Fibroblast of the aortic adventitia (primary cell): ENCODE data around the gene DRICH1. TPM values are rescaled to one million over a fixed set of nuclear protein-coding genes. Genes with fewer than 3 reads are reported as not detected.
"Not testable (repeated sequence)": the region's sequence is repeated elsewhere in the genome, so short reads cannot be mapped to it uniquely, and the experiment has no call there.

ENCODE experiments used
- DNase-seq: peaks from one replicate; pipeline ENCODE4 v3.0.0-alpha.2; 2010; ENCODE audit warnings: low read depth
- H3K4me3 ChIP-seq: 2 replicates; pipeline ENCODE4 v1.5.1; 2011; ENCODE audit warnings: low read depth, mild to moderate bottlenecking, control low read depth, low read length, moderate library complexity
- CTCF ChIP-seq: IDR thresholded peaks from 2 replicates; pipeline ENCODE4 v1.5.1; 2011; ENCODE audit warnings: mild to moderate bottlenecking, low read length, control low read depth, inconsistent platforms; ENCODE audit not compliant: insufficient read depth
- total RNA-seq: library from RNA; depleted of rRNA; stranded (reverse); fragments of >200 nt; gene quantifications from 2 replicates; pipeline ENCODE4 v1.2.3, GENCODE V29; 2012; ENCODE audit warnings: low replicate concordance

The DRICH1 gene
- total RNA-seq, 1 donor = 0.09 TPM

DNA sequence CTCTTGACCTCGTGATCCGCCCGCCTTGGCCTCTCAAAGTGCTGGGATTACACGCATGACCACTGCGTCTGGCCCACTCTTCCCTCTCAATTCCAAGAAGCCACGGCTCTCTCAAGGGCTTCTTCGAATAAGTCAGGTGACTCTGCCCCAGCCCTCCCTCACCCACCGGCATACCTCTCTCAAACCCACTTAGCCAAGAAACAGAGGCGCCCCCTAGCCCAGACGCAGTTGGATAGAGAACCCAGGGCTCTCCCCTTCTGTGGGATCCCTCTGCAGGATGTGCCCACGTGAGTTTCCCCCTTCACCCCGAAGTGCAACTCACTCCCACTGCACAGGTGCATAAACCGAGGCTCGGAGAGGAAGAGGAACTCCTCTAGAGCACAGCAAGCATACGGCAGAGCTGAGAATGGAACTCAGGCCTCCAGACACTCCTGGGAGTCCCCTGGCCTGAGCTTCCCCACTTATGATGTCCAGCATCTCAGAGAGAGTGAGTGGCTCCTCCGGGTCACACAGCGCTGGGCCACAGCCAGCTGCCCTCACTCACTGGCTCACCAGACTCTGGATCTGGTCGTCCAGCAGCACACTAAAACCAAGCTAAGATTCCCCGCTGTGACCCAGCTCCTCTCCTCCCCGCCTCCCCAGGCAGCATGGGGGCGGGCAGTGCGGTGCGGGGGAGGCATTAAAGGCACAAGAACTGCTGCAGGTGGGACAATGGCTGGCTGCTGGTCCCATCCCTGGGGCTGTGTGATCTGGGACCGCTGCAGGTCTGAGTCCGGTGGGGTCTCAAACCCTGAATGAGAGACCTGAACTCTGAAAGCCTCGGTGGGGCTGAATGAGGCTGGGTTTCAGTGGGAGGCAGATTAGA is 41.9 kb upstream of the DRICH1 start:
- no peak for DNase-seq
- no peak overlapping the region for H3K4me3 ChIP-seq
- TF ChIP-seq CTCF = no peak

DNA sequence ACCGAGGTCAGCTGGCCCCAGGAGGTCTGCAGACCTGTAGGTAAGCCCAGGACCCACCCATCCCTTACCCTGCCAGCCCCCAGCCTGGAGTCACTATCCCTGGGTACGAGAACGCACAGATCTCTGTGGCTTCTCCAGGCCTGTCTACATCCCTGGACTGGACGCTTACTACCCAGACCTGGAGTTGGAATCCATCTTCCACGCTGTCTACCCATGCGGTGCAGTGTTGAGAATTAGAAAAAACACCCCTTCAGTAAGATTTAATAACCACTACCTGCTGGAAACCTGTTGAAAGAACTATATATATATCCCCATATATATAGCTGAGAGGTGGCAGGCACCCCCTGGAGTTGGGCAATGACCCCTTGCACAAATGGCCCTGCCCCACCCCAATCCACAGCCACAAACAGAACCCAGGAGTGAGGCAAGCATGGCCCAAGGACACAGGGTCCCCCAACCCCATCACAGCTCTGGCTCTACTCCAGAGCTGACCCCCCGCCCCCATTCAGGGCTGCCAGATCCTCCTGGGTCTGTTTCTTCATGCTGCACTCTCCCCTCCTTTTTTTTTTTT is 41.0 kb upstream of the DRICH1 start:
- no peak for TF ChIP-seq CTCF
- no peak for DNase-seq
- H3K4me3 ChIP-seq = no peak overlapping the region

DNA sequence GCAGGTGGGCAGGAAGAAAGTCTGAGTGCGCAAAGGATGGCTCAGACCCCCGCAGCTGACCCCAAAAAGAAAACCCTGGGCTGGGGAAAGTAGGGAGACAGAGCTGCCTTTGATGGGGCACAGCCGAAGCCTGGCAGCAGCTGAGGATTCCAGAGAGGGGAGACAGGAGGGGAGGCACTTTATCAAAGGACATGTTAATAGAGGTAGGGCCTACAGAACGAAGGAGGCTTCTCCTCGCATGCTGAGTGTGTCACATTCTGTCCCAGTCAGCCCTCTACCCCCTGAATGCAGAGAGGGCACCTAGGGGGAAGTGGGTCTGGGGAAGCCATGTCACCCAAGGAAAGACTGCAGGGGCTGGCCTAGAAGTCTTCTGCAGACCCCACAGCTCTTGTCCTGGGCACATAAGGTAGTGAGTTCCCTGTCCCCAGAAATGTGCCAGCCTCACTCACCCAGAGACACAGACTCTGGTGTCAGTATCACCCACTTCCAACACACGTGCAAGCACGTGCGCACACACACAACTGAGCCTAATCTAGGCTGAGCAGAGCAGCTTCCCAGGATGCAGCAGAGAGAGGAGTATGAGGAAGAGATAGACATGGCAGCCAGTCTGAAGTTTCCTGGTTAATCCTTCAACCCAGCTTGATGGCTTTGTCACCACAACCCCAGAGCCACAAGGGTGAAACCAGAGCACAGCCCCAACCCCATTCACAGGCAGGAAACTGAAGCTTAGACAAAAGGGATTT is 40.4 kb upstream of the DRICH1 start:
- not testable (repeated sequence) for DNase-seq, H3K4me3 ChIP-seq

GRCh38 chr22:23671387-23671786 is 39.3 kb upstream of the DRICH1 start:
- H3K4me3 ChIP-seq, DNase-seq: not testable (repeated sequence)

DNA sequence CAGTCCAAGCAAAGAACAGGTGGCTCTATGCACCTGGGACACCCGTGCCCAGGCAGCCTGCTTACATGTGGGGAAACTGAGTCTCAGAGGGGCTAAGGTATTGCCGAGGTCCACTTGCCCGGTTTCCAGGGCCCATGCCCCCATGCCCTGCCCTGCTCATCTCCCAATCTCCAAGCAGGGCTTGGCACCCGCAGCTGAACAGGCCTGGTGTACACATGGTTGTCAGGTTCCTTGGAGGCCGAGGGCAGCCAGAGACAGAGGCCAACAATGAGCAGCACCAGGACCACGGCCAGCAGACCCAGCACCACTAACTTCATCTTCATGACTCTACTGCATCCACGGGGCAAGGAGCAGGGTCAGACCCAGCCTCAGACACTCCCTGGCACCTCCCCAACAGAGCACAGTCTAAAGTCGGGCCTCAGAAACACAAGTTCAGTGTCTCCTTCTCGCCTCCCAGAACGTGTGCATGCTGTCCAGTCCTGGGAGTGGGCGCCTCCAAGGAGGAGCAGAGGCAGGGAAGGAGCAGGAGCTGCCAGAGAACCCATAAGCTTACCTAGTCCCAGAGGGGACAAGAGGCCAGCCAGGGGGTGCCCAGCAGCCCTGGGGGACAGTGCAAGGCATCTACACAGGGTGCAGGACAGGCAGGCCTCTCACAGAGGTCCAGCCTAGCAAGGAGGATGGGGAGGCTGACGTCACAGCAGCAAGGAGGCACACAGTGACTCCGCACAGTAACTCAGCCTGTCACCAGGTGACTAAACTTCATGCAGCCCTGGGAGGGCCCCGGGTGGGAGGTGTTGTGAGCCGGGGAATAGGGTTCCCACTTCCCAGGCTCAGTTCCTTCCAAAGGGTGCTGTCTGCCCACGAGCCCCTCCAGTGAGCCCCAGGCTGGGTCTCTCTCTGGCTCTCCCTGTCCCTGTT is 38.5 kb upstream of the DRICH1 start:
- no peak for DNase-seq
- TF ChIP-seq CTCF = no peak
- H3K4me3 ChIP-seq = no peak overlapping the region

DNA sequence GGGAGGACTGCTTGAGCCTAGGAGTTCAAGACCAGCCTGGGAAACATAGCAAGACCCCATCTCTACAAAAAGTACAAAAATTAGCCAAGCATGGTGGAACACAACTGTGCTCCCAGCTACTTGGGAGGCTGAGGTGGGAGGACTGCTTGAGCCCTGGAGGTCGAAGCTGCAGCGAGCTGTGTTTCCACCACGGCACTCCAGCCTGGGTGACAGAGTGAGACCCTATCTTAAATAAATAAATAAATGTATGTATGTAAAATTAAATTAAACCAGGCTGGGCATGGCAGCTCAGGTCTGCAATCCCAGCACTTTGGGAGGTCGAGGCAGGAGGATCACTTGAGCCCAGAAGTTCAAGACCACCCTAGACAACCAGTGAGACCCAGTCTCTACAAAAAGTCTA is 28.3 kb upstream of the DRICH1 start:
- not testable (repeated sequence) for H3K4me3 ChIP-seq, DNase-seq

- no peak for DNase-seq
- TF ChIP-seq CTCF = no peak
- H3K4me3 ChIP-seq = no peak overlapping the region
Measured at GRCh38 chr22:23657727-23658126, 25.6 kb upstream of the DRICH1 start.

GRCh38 chr22:23655891-23656475 is 23.9 kb upstream of the DRICH1 start:
- no peak for TF ChIP-seq CTCF
- H3K4me3 ChIP-seq = no peak overlapping the region
- DNase-seq = no peak
